MM.1S (cell line): Measurements from ENCODE around the gene RERE.

Experiments used
- EZH2phosphoT487 ChIP-seq: fragments of 300-600 bp; sonication (generic); IDR thresholded peaks from 2 replicates; pipeline ENCODE4 v1.6.1; 2018; ENCODE audit warnings: antibody characterized with exemption, low read length
- TF ChIP-seq, protein P1 (sequence below): fragments of 300-600 bp; sonication (generic); IDR thresholded peaks from 2 replicates; pipeline ENCODE4 v1.5.1; 2016; ENCODE audit warnings: antibody characterized with exemption, low read length, mixed read lengths

DNA sequence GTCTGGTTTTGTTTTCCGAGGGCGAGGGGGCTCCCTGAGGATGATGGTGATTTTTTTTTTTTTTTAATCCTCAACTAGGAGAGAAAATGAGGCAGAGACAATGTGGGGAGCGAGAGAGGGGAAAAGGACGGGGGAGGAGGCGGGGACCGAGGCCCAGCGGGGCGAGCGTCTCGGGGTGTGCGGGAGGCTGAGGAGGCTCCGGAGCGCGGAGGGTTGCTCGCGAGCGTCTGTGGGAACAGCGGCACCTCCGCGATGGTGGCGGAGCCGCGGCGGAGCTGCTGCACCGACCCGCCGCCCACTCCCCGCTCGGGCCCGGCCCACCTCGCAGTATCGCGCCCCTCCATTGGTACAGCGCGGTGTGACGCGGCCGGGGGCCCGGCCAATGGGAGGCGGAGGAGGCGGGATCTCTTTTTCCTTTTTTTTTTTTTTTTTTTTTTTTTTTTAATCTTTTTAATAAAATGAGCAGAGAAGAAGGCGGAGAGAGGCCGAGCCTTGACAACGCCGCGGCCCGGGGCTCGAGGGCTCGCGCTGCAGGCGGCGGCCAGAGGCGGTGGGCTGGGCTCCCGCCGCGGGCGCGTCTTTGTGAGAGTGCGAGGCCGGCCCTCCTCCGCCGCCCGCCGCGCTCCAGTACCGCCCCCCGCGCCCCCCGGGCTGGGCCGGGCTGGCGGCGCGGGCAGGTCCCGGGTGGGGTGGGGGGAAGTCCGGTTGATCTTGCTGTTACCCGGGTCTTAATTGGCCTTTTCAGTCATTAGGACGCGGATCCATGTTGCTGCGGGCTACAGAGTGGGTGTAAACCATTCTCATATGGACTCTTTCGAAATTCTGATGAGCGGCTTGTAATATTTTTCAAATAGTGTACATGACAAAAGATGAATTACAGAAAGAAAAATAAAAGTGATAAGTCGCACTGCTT is at the start of gene RERE:
- no peak for TF ChIP-seq EZH2phosphoT487
- TF ChIP-seq, protein P1, sequence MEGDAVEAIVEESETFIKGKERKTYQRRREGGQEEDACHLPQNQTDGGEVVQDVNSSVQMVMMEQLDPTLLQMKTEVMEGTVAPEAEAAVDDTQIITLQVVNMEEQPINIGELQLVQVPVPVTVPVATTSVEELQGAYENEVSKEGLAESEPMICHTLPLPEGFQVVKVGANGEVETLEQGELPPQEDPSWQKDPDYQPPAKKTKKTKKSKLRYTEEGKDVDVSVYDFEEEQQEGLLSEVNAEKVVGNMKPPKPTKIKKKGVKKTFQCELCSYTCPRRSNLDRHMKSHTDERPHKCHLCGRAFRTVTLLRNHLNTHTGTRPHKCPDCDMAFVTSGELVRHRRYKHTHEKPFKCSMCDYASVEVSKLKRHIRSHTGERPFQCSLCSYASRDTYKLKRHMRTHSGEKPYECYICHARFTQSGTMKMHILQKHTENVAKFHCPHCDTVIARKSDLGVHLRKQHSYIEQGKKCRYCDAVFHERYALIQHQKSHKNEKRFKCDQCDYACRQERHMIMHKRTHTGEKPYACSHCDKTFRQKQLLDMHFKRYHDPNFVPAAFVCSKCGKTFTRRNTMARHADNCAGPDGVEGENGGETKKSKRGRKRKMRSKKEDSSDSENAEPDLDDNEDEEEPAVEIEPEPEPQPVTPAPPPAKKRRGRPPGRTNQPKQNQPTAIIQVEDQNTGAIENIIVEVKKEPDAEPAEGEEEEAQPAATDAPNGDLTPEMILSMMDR: no peak
